Ovary (tissue), 9 donors: ENCODE measurements around the gene AGBL2. TPM values are rescaled to one million over a fixed set of nuclear protein-coding genes. Genes with fewer than 3 reads are reported as not detected.

Source experiments
- DNase-seq, 5 donors: peaks; one replicate each; pipeline ENCODE4 v3.0.0-alpha.2; 2019 to 2020
- H3K27ac ChIP-seq, 2 donors: fragments of 200-600 bp; one replicate each; pipeline versions ENCODE4 v1.5.1 to v1.8.0; 2019 to 2022
- H3K27me3 ChIP-seq: fragments of 200-600 bp; one replicate; pipeline ENCODE4 v1.8.0; 2022
- H3K36me3 ChIP-seq: fragments of 200-600 bp; sonication (generic); one replicate; pipeline ENCODE4 v1.5.1; 2019
- H3K4me1 ChIP-seq: one replicate; pipeline ENCODE4 v1.8.1; 2013; ENCODE audit warnings: mild to moderate bottlenecking, moderate library complexity; ENCODE audit not compliant: insufficient read depth
- H3K4me3 ChIP-seq: fragments of 200-600 bp; sonication (generic); one replicate; pipeline ENCODE4 v1.5.1; 2017
- H3K9me3 ChIP-seq, 2 donors: fragments of 200-600 bp in 1 of 2; sonication (generic) in 1 of 2; one replicate each; pipeline versions ENCODE4 v1.5.1 to v1.8.1; 2013 to 2019; ENCODE audit warnings: mild to moderate bottlenecking in 1 of 2, moderate library complexity in 1 of 2
- EP300 ChIP-seq: sonication (generic); formaldehyde crosslinking; IDR thresholded peaks from one replicate; pipeline ENCODE4 v1.6.1; 2017; ENCODE audit warnings: antibody characterized with exemption
- POLR2A ChIP-seq: fragments of 450-650 bp; IDR thresholded peaks from one replicate; pipeline ENCODE4 v1.6.1; 2017; ENCODE audit warnings: antibody characterized with exemption, mild to moderate bottlenecking, moderate library complexity
- WGBS, 3 donors: extraction: QIAGEN DNeasy Blood & Tissue Kit in 1 of 3; methylation state at CpG; one replicate each; pipeline versions ENCODE4 v1.1.5 to v1.1.7; 2013 to 2017; 5-methylcytosine and 5-hydroxymethylcytosine counted together
- intact Hi-C, 4 donors: fragments of 100-400 bp; cut with DNase I; formaldehyde crosslinking; loops; one replicate each; pipeline versions ENCODE4 v1.11.0 to v1.15.1; 2022 to 2023
- polyA plus RNA-seq, 2 donors: library from polyadenylated mRNA; stranded (reverse); fragments of 200-250 nt in 1 of 2; fragments of 350-450 nt in 1 of 2; fragmentation: Illumina TruSeq in 1 of 2; extraction: RNeasy Lipid Tissue Mini Kit (QIAGEN cat#74804) in 1 of 2; gene quantifications; one replicate each; pipeline ENCODE4 v1.2.3, GENCODE V29; 2013 to 2014
- total RNA-seq, 7 donors: library from RNA; depleted of rRNA in 2 of 7; stranded (reverse); fragments of >200 nt in 2 of 7; fragmentation: NEBNext Ultra II Directional in 3 of 7; extraction: Animal tissue kit (Norgen Biotek cat#: 25700) in 3 of 7; gene quantifications; one replicate each; pipeline versions ENCODE4 v1.1.0 to v1.2.4, GENCODE V29; 2016 to 2023
- TF ChIP-seq, protein P1 (sequence below), 3 donors: fragments of 450-650 bp in 2 of 3; fragments of 200-600 bp in 1 of 3; IDR thresholded peaks; one replicate each; pipeline versions ENCODE4 v1.5.1 to v1.8.0; 2016 to 2022; ENCODE audit warnings: antibody characterized with exemption in 3 of 3, mild to moderate bottlenecking in 1 of 3
- donor health status: DM: no; HTN: no; CAD: no; lungs with moderate emphysema.
- donor health status: DM: no; HTN: no; CAD: no.
- donor health status: Bipolar disorder and iron deficiency.
- donor health status: DM: yes; HTN: yes; CAD: no.
- donor health status: DM: no; HTN: no; CAD: no.
- donor health status: DM: yes; HTN: yes; CAD: no.

AGBL2 gene
- total and polyA plus RNA-seq, 9 donors, result 0.83 to 13.1 (median 2.8) TPM

DNA sequence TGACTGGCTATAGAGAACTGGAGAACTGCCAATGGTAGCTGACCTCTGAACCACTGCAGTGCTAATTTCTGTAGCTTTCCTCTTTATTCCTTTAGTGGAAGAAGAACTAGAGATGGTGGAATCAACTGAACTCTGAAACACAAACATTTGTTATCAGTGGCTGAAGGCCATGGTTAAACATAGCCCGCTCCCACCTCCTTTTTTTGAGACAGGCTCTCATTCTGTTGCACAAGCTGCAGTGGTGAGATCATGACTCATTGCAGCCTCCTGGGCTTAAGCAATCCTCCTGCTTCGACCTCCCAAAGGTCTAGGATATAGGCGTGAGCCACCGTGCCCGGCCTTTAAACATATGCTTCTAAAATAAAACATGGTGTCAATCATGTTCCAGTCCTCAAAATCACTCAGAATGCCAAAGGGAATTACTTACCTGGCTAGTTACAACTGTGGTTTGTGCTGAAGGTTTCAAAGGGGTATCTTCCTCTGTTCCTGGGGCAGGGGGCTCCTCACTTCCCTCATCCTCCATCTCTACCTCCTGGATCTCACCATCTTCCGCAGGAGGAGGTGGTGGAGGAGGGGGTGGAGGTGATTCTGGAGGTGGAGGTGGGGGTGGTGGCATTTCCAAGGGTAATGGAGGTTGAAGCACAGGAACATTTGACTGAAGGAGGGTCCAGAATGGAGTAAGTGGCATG lies 9.0 kb upstream of the AGBL2 start:
- Histone ChIP-seq H3K27me3 (no peaks in the 10 kb centered on the region), H3K4me3 (no peak overlapping the region), H3K9me3 (no peaks in the 10 kb centered on the region), H3K4me1 (no peaks in the 10 kb centered on the region), H3K27ac (no peak overlapping the region), H3K36me3 (no peaks in the 10 kb centered on the region)
- WGBS, 3 donors, result 17 to 30% (median 27%) methylated on average over 6 of the region's 6 CpGs
- TF ChIP-seq, protein P1, sequence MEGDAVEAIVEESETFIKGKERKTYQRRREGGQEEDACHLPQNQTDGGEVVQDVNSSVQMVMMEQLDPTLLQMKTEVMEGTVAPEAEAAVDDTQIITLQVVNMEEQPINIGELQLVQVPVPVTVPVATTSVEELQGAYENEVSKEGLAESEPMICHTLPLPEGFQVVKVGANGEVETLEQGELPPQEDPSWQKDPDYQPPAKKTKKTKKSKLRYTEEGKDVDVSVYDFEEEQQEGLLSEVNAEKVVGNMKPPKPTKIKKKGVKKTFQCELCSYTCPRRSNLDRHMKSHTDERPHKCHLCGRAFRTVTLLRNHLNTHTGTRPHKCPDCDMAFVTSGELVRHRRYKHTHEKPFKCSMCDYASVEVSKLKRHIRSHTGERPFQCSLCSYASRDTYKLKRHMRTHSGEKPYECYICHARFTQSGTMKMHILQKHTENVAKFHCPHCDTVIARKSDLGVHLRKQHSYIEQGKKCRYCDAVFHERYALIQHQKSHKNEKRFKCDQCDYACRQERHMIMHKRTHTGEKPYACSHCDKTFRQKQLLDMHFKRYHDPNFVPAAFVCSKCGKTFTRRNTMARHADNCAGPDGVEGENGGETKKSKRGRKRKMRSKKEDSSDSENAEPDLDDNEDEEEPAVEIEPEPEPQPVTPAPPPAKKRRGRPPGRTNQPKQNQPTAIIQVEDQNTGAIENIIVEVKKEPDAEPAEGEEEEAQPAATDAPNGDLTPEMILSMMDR (IDR thresholded peaks at IDR 0.05), result no peak
- TF ChIP-seq EP300 (no peak), POLR2A (no peak)
- peak in 4 of 5 donors; percentile 33 to 56 (median 46) for DNase-seq
- intact Hi-C loops, result no loop called here

DNA sequence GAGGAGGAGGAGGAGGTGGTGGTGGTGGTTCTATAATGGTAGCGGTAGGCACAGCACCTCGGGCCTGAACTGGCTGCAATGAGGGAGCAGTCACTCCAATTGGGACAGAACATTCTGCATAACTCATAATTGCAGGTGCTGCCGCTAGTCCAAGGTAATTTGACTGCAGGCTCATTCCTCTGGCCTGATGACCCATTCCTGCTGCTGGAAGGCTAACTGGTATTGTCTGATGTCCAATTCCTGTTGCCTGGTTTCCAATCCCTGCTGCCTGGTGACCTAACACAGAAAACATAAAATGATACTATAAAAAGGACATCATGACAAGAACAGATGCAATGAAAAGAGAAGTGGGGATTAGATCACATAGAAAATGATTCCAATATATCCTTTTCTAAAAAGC lies 7.9 kb upstream of the AGBL2 start:
- H3K9me3 ChIP-seq, result no peaks in the 10 kb centered on the region
- no peaks in the 10 kb centered on the region for H3K36me3 ChIP-seq

DNA sequence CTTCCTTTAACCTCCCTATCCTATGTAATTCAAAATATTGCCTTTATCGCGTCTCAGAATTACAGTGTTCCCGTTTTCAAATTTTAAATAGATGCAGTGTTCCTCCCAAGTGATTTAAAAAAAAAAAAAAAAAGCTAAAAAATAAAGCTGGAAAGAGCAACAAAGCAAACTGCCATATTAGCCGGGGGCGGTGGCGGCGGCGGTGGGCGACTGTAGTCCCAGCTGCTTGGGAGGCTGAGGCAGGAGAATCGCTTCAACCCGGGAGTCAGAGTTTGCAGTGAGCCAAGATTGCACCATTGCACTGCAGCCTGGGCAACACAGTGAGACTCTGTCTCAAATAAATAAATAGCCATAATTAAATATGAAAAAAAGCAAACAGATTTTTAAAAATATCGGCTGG lies 5.5 kb upstream of the AGBL2 start:
- 93 to 96% (median 94%) methylated on average over 12 of the region's 12 CpGs for WGBS, 3 donors
- no peaks in the 10 kb centered on the region for H3K4me1 ChIP-seq
- H3K4me3 ChIP-seq, result no peak overlapping the region
- intact Hi-C loops, result no loop called here
- no peak overlapping the region for H3K27ac ChIP-seq
- H3K36me3 ChIP-seq, result no peaks in the 10 kb centered on the region
- no peak for DNase-seq
- no peaks in the 10 kb centered on the region for H3K9me3 ChIP-seq
- TF ChIP-seq, protein P1 (IDR thresholded peaks at IDR 0.05), result no peak
- no peak for TF ChIP-seq POLR2A
- TF ChIP-seq EP300, result no peak
- no peaks in the 10 kb centered on the region for H3K27me3 ChIP-seq

More for the DNA sequence above, 7.9 kb upstream of the AGBL2 start:
- Histone ChIP-seq H3K4me1 (no peaks in the 10 kb centered on the region), H3K27ac (no peak overlapping the region), H3K4me3 (no peak overlapping the region), H3K27me3 (no peaks in the 10 kb centered on the region)
- TF ChIP-seq POLR2A (no peak), EP300 (no peak)
- TF ChIP-seq, protein P1 (IDR thresholded peaks at IDR 0.05), result no peak
- DNase-seq, result no peak
- WGBS, 3 donors, result 93 to 98% (median 96%) methylated on average over 3 of the region's 3 CpGs
- intact Hi-C loops, result no loop called here

DNA sequence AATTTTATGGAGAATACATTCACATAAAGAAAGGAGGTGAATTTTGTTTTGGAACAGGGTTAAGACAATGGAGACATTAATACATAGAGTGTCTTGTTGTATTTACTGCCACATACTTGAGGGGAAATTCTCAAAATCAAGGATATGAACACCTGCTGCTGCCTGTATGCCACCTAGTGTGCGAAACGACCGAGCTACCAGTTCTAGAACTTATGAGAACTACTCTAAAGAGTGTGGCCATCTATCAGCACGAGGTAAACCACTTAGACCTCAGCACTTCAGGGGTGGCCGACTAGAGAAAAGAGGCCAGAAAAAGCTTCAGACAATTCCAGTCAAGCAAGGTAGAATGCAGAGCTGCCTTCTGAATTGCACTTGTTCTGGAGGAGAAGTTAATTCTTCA lies 1.5 kb upstream of the AGBL2 start:
- 48 to 60% (median 53%) methylated on average over 5 of the region's 5 CpGs for WGBS, 3 donors
- DNase-seq, result no peak
- intact Hi-C loops, result loop anchor here in 1 of 4 donors (10.0 kb wide), 1 partner anchor 72 kb away; the partner anchor contains the start of gene MTCH2
- no peaks in the 10 kb centered on the region for H3K9me3 ChIP-seq
- TF ChIP-seq POLR2A (no peak), EP300 (no peak)
- TF ChIP-seq, protein P1 (IDR thresholded peaks at IDR 0.05), result no peak
- H3K27ac ChIP-seq, result no peak overlapping the region
- H3K27me3 ChIP-seq, result no peaks in the 10 kb centered on the region
- no peak overlapping the region for H3K4me3 ChIP-seq
- no peaks in the 10 kb centered on the region for H3K36me3 ChIP-seq
- H3K4me1 ChIP-seq, result no peaks in the 10 kb centered on the region
